HepG2 (cell line): ENCODE data around the gene NCLN. TPM values are rescaled to one million over a fixed set of nuclear protein-coding genes. Genes with fewer than 3 reads are reported as not detected.
A peak's percentile ranks its signal among the peaks of the same experiment; 100 is the strongest.

Source experiments
- ATAC-seq: fragments of 200-7000 bp; cut with Tn5 transposase; 3 replicates; pipeline ENCODE4 v1.9.1; 2020; ENCODE audit warnings: mild to moderate bottlenecking, moderate library complexity
- BruUV-seq: library from RNA; stranded (reverse); fragments of 400-500 nt; replicated peaks from 2 replicates; lab custom pipeline; 2021; lab: Mats Ljungman, UMichigan
- CTCF ChIA-PET: fragments of 300-600 bp; formaldehyde crosslinking; extraction: SDS; loops from one replicate; lab custom pipeline; 2021; ENCODE audit warnings: low total read pairs, inconsistent platforms, low intra/inter-chr PET ratio; lab: Yijun Ruan, JAX
- POLR2A ChIA-PET: fragments of 350-600 bp; sonication (Branson Sonifier 250); formaldehyde crosslinking; loops from one replicate; lab custom pipeline; 2020; ENCODE audit warnings: antibody characterized with exemption, inconsistent platforms; lab: Yijun Ruan, JAX
- DNase-seq: peaks from one replicate; pipeline ENCODE4 v3.0.0-alpha.2; 2015; ENCODE audit warnings: low spot score
- FAIRE-seq: peaks from 3 replicates; lab custom pipeline; 2011; peaks lifted over from hg19 to GRCh38; lab: Jason Lieb, UNC
- H2AFZ ChIP-seq: one replicate; pipeline ENCODE4 v1.6.1; 2011; ENCODE audit warnings: low read length, inconsistent platforms
- H3K27ac ChIP-seq: fragments of 300-600 bp; 3 replicates; pipeline ENCODE4 v1.8.0; 2011; ENCODE audit warnings: mixed run types, mild to moderate bottlenecking, mixed read lengths, low read length, inconsistent platforms; ENCODE audit not compliant: insufficient read depth; ENCODE audit errors: extremely low read length
- H3K27me3 ChIP-seq, 2 experiments: fragments of 200-600 bp in 1 of 2; 2 replicates in 1 of 2; 3 replicates in 1 of 2; pipeline versions ENCODE4 v1.6.0 to v1.8.0; 2011; ENCODE audit warnings: low read length in 2 of 2, mild to moderate bottlenecking in 2 of 2, moderate library complexity in 2 of 2, inconsistent platforms in 1 of 2; ENCODE audit not compliant: insufficient read depth in 2 of 2, control insufficient read depth in 1 of 2
- H3K36me3 ChIP-seq, 2 experiments: fragments of 200-600 bp in 1 of 2; replicated peaks in 1 of 2; 2 replicates in 1 of 2; 3 replicates in 1 of 2; pipeline versions ENCODE4 v1.5.1 to v1.8.0; 2011; ENCODE audit warnings: low read length in 2 of 2, inconsistent platforms in 1 of 2; ENCODE audit not compliant: insufficient read depth in 2 of 2, control insufficient read depth in 1 of 2
- H3K4me1 ChIP-seq: 2 replicates; pipeline ENCODE4 v1.5.1; 2012; ENCODE audit warnings: low read length, inconsistent platforms; ENCODE audit not compliant: insufficient read depth
- H3K4me2 ChIP-seq: 2 replicates; pipeline ENCODE4 v1.6.0; 2011; ENCODE audit warnings: low read depth, low read length, inconsistent platforms
- H3K4me3 ChIP-seq, 3 experiments: fragments of 200-600 bp in 1 of 3; sonication (generic), shearing (Covaris generic) in 1 of 3; replicated peaks in 1 of 3; 2 replicates each; pipeline ENCODE4 v1.5.1; 2011 to 2016; ENCODE audit warnings: low read length in 3 of 3, inconsistent platforms in 2 of 3, low read depth in 2 of 3, mild to moderate bottlenecking in 2 of 3, control low read depth in 1 of 3, mixed read lengths in 1 of 3; ENCODE audit not compliant: insufficient read depth in 1 of 3
- H3K79me2 ChIP-seq: one replicate; pipeline ENCODE4 v1.6.1; 2011; ENCODE audit warnings: low read length, inconsistent platforms; ENCODE audit not compliant: insufficient read depth
- H3K9ac ChIP-seq: 2 replicates; pipeline ENCODE4 v1.6.0; 2011; ENCODE audit warnings: mild to moderate bottlenecking, low read depth, low read length, inconsistent platforms; ENCODE audit not compliant: insufficient read depth
- H3K9me3 ChIP-seq: 2 replicates; pipeline ENCODE4 v1.5.1; 2012; ENCODE audit warnings: mild to moderate bottlenecking, low read length
- H4K20me1 ChIP-seq: 2 replicates; pipeline ENCODE4 v1.6.0; 2011; ENCODE audit warnings: inconsistent platforms, mild to moderate bottlenecking, low read length, moderate library complexity; ENCODE audit not compliant: insufficient read depth
- FOXA1 ChIP-seq, 2 experiments: fragments of 450-650 bp in 1 of 2; sonication (generic) in 1 of 2; formaldehyde crosslinking in 1 of 2; IDR thresholded peaks; 2 replicates each; pipeline versions ENCODE4 v1.4.0 to v1.6.1; 2016 to 2020; ENCODE audit warnings: missing genetic modification reagents in 1 of 2
- IKZF4 ChIP-seq: sonication (generic); formaldehyde crosslinking; IDR thresholded peaks from 2 replicates; pipeline ENCODE4 v1.5.1; 2020; ENCODE audit warnings: borderline replicate concordance, mild to moderate bottlenecking, low read depth, missing genetic modification reagents; ENCODE audit errors: not compliant biosample characterization
- YY1 ChIP-seq: IDR thresholded peaks from 2 replicates; pipeline ENCODE4 v1.6.1; 2011; ENCODE audit warnings: low read length, low read depth, moderate library complexity, mild to moderate bottlenecking; ENCODE audit not compliant: insufficient read depth, insufficient replicate concordance
- ZKSCAN8 ChIP-seq: IDR thresholded peaks from 2 replicates; pipeline ENCODE4 v1.6.1; 2016; ENCODE audit warnings: borderline replicate concordance, missing genetic modification reagents, missing compliant biosample characterization
- ZNF232 ChIP-seq: sonication (generic); formaldehyde crosslinking; IDR thresholded peaks from 2 replicates; pipeline ENCODE4 v1.4.0; 2020; ENCODE audit warnings: missing genetic modification reagents, borderline replicate concordance
- ZNF362 ChIP-seq: sonication (generic); formaldehyde crosslinking; IDR thresholded peaks from 2 replicates; pipeline ENCODE4 v1.4.0; 2020; ENCODE audit warnings: missing genetic modification reagents, mild to moderate bottlenecking, borderline replicate concordance
- ZNF710 ChIP-seq: sonication (generic); formaldehyde crosslinking; IDR thresholded peaks from 2 replicates; pipeline ENCODE4 v1.5.0; 2020; ENCODE audit warnings: mild to moderate bottlenecking, missing genetic modification reagents, borderline replicate concordance
- WGBS: methylation state at CpG from one replicate; pipeline ENCODE4 v1.1.6; 2017; ENCODE audit warnings: low lambda C conversion rate; 5-methylcytosine and 5-hydroxymethylcytosine counted together
- in situ Hi-C: cut with HindIII; loops from 2 replicates; pipeline ENCODE4 v1.10.0; 2017; ENCODE audit warnings: low pct_unique_long_range_greater_than_20kb; ENCODE audit not compliant: extremely low pct_ligation_motif_present
- intact Hi-C: fragments of 100-400 bp; cut with micrococcal nuclease; formaldehyde crosslinking; loops from one replicate; pipeline ENCODE4 v1.10.0; 2022; ENCODE audit not compliant: unreplicated experiment
- polyA plus RNA-seq, 8 experiments: library from polyadenylated mRNA; depleted of rRNA in 3 of 8; stranded (reverse) in 7 of 8; unstranded in 1 of 8; fragments of >200 nt; fragmentation: Illumina TruSeq in 4 of 8; extraction: Trizol in 4 of 8; gene quantifications; 2 replicates each; pipeline versions ENCODE4 v1.2.1 to v1.2.3, GENCODE V29; 2011 to 2016; ENCODE audit warnings: low read depth in 4 of 8, missing spikeins in 1 of 8, mixed read lengths in 1 of 8; ENCODE audit not compliant: insufficient read depth in 1 of 8
- total RNA-seq, 5 experiments: library from RNA; depleted of rRNA; stranded (reverse); fragments of >200 nt; fragmentation: Illumina TruSeq; extraction: Trizol; gene quantifications; 2 replicates each; pipeline ENCODE4 v1.2.3, GENCODE V29; 2016; ENCODE audit warnings: low read depth in 1 of 5

The NCLN gene
- total and polyA plus RNA-seq, 2 of the 13 experiments (the other 11 are each of a cell fraction or from before 2014, with no cell fraction given), result 42.6 to 56.0 TPM

- intact Hi-C loops, result no loop called here
- H3K9ac ChIP-seq, result no peak overlapping the region
- WGBS, result 7% methylated on average over 13 of the region's 17 CpGs
These were observed 9.7 kb upstream of the NCLN start for GRCh38 chr19:3175781-3176714.

More at GRCh38 chr19:3175781-3176714, 9.7 kb upstream of the NCLN start:
- CTCF ChIA-PET, result no interaction called here
- Histone ChIP-seq H3K4me3 (no peak overlapping the region), H3K4me2 (peak overlapping the region; percentile 25; the same call in 1 of the 2 replicates)
- BruUV-seq, result TSS peak; percentile 72
- TF ChIP-seq ZNF362, result no peak
- TF ChIP-seq ZKSCAN8, result no peak
- TF ChIP-seq YY1, result no peak
- no peak for TF ChIP-seq ZNF710 (CRISPR knock-in tag)
- no peak for TF ChIP-seq ZNF232 (CRISPR knock-in tag)
- no peak for TF ChIP-seq FOXA1 (IDR thresholded peaks at IDR 0.05)
- peak; percentile 48; the same call in 1 of the 2 replicates for TF ChIP-seq FOXA1 (CRISPR knock-in tag; IDR thresholded peaks at IDR 0.05)
- TF ChIP-seq IKZF4 (CRISPR knock-in tag), result no peak
- TF ChIP-seq, all 625 proteins: peak for 1
- in situ Hi-C loops, result no loop called here
- Histone ChIP-seq H3K36me3 (no peaks in the 10 kb centered on the region), H4K20me1 (no peaks in the 10 kb centered on the region), H3K9me3 (no peaks in the 10 kb centered on the region), H3K79me2 (no peaks in the 10 kb centered on the region), H2AFZ (no peak overlapping the region), H3K27me3 (no peaks in the 10 kb centered on the region; a peak in 1 of 5 replicates), H3K27ac (no peak overlapping the region), H3K4me1 (peaks cover 30% of the 10 kb centered on the region)
- POLR2A ChIA-PET, result no interaction called here
- no peak for DNase-seq
- no peak for FAIRE-seq
- no peak for ATAC-seq
